OCI-LY1 (cell line): Measurements from ENCODE around the gene GJA8.

ENCODE experiments used
- H2AFZ ChIP-seq: fragments of 200-600 bp; sonication (generic), shearing (Covaris generic); 2 replicates; pipeline ENCODE4 v1.6.0; 2014; ENCODE audit warnings: antibody characterized with exemption, mild to moderate bottlenecking, low read length
- H3F3A ChIP-seq: fragments of 200-600 bp; sonication (generic), shearing (Covaris generic); 2 replicates; pipeline ENCODE4 v1.6.0; 2014; ENCODE audit warnings: mild to moderate bottlenecking, antibody characterized with exemption, low read length, moderate library complexity; ENCODE audit not compliant: insufficient read depth
- H3K27ac ChIP-seq: fragments of 200-600 bp; sonication (generic); 2 replicates; pipeline ENCODE4 v1.5.1; 2014; ENCODE audit warnings: low read length, mixed run types, mild to moderate bottlenecking, low read depth; ENCODE audit not compliant: poor library complexity, severe bottlenecking
- H3K27me3 ChIP-seq: fragments of 200-600 bp; sonication (generic); 2 replicates; pipeline ENCODE4 v1.6.0; 2014; ENCODE audit warnings: antibody characterized with exemption, mild to moderate bottlenecking, low read length, moderate library complexity; ENCODE audit not compliant: insufficient read depth
- H3K36me3 ChIP-seq: fragments of 200-600 bp; sonication (generic); 2 replicates; pipeline ENCODE4 v1.6.1; 2014; ENCODE audit warnings: mild to moderate bottlenecking, antibody characterized with exemption, low read length, moderate library complexity, mixed read lengths; ENCODE audit not compliant: insufficient read depth
- H3K4me1 ChIP-seq: fragments of 200-600 bp; sonication (generic); 2 replicates; pipeline ENCODE4 v1.5.1; 2014; ENCODE audit warnings: mild to moderate bottlenecking, low read length, moderate library complexity; ENCODE audit not compliant: insufficient read depth, severe bottlenecking
- H3K4me2 ChIP-seq: fragments of 200-600 bp; sonication (generic), shearing (Covaris generic); 2 replicates; pipeline ENCODE4 v1.6.1; 2014; ENCODE audit warnings: low read length
- H3K4me3 ChIP-seq: fragments of 200-600 bp; sonication (generic); 2 replicates; pipeline ENCODE4 v1.5.1; 2014; ENCODE audit warnings: low read length, low read depth, mild to moderate bottlenecking, mixed read lengths; ENCODE audit not compliant: poor library complexity, severe bottlenecking
- H3K79me2 ChIP-seq: fragments of 200-600 bp; shearing (Covaris generic); 2 replicates; pipeline ENCODE4 v1.6.1; 2016; ENCODE audit warnings: mixed run types, low read length, mixed read lengths; ENCODE audit not compliant: insufficient read depth
- H3K9ac ChIP-seq: fragments of 200-600 bp; sonication (generic), shearing (Covaris generic); 2 replicates; pipeline ENCODE4 v1.6.1; 2014; ENCODE audit warnings: mild to moderate bottlenecking, low read length, mixed read lengths
- H3K9me2 ChIP-seq: fragments of 200-600 bp; sonication (generic), shearing (Covaris generic); 2 replicates; pipeline ENCODE4 v1.6.1; 2014; ENCODE audit warnings: low read depth, mild to moderate bottlenecking, low read length, mixed read lengths
- H3K9me3 ChIP-seq: fragments of 200-600 bp; shearing (Covaris generic); 2 replicates; pipeline ENCODE4 v1.6.1; 2014; ENCODE audit warnings: low read length, mixed read lengths
- H4K20me1 ChIP-seq: fragments of 200-600 bp; sonication (generic), shearing (Covaris generic); 2 replicates; pipeline ENCODE4 v1.6.0; 2016; ENCODE audit warnings: mild to moderate bottlenecking, low read length; ENCODE audit not compliant: insufficient read depth
- EZH2 ChIP-seq: fragments of 200-600 bp; sonication (generic), shearing (Covaris generic); IDR thresholded peaks from 2 replicates; pipeline ENCODE4 v1.8.0; 2017; ENCODE audit warnings: borderline replicate concordance, mixed run types, mild to moderate bottlenecking, antibody characterized with exemption, low read length, moderate library complexity, mixed read lengths
- TF ChIP-seq, protein P1 (sequence below): fragments of 200-600 bp; sonication (generic), shearing (Covaris generic); IDR thresholded peaks from 2 replicates; pipeline ENCODE4 v1.5.1; 2017; ENCODE audit warnings: mild to moderate bottlenecking, antibody characterized with exemption, low read length, moderate library complexity, mixed read lengths

Gene GJA8

DNA sequence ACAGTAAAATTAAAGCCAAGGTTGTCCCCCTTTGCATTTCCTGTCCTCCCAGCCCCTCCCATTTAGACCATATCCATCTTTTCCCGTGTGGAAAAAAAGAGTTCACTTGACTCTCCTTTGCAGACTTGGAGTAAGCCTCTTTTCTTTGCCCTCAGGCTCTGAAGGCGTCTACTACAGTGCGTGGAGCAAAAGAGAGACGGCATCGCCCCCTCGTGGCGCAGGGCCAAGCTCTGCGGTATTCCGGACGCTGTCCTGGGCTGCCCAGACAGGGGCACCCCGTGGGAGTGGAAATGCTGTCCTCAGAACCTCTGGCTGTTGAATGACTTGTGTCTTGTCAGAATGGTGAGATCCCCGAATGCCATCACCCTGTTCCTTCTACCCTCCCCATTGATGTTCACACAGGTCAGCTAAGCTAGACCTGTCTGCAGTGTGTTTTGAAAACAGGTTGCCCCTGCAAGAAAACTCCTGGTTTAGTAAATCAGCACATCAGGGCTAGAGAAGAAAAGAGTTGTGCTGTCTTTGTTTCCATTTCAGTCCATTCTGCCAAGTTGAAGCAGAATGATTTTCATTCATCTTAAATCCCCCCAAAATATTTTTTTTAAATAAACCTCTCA, 12.3 kb upstream of the GJA8 start:
- Histone ChIP-seq H3K4me1 (no peaks in the 10 kb centered on the region), H3K27me3 (no peaks in the 10 kb centered on the region), H3K9ac (no peak overlapping the region), H2AFZ (no peak overlapping the region), H3F3A (no peaks in the 10 kb centered on the region), H3K36me3 (no peaks in the 10 kb centered on the region), H3K9me2 (no peaks in the 10 kb centered on the region), H3K9me3 (no peaks in the 10 kb centered on the region), H3K4me3 (no peak overlapping the region), H4K20me1 (no peaks in the 10 kb centered on the region), H3K79me2 (no peaks in the 10 kb centered on the region), H3K4me2 (no peak overlapping the region), H3K27ac (no peak overlapping the region)
- TF ChIP-seq, protein P1, sequence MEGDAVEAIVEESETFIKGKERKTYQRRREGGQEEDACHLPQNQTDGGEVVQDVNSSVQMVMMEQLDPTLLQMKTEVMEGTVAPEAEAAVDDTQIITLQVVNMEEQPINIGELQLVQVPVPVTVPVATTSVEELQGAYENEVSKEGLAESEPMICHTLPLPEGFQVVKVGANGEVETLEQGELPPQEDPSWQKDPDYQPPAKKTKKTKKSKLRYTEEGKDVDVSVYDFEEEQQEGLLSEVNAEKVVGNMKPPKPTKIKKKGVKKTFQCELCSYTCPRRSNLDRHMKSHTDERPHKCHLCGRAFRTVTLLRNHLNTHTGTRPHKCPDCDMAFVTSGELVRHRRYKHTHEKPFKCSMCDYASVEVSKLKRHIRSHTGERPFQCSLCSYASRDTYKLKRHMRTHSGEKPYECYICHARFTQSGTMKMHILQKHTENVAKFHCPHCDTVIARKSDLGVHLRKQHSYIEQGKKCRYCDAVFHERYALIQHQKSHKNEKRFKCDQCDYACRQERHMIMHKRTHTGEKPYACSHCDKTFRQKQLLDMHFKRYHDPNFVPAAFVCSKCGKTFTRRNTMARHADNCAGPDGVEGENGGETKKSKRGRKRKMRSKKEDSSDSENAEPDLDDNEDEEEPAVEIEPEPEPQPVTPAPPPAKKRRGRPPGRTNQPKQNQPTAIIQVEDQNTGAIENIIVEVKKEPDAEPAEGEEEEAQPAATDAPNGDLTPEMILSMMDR: peak; percentile 91
- no peak for TF ChIP-seq EZH2

DNA sequence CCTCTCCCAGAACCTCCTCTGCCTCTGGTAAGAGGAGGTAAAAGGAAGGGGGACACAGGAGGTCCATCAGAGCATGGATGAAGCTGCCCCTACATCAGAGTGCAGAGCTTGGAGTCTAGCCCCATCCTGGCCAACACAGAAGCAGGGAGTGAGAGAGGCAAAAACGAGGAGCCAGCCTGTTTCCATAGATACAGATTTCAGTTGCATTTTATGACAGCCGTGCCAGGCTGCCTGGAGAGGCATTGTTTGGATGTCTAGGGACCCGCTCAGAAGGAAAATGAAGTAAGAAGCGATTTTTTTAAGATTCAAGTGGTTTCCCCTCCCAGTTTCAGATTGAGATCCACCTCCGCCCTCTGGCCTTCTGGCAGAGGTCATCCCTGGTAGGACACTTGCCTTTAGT, 11.5 kb upstream of the GJA8 start:
- H2AFZ ChIP-seq: no peak overlapping the region

GRCh38 chr1:147892216-147892615, 10.4 kb upstream of the GJA8 start:
- H3K79me2 ChIP-seq: no peaks in the 10 kb centered on the region
- H3K27me3 ChIP-seq: no peaks in the 10 kb centered on the region
- no peaks in the 10 kb centered on the region for H3K9me2 ChIP-seq
- TF ChIP-seq, protein P1: peak; percentile 23; the same call in 1 of the 2 replicates
- TF ChIP-seq EZH2: no peak
- H2AFZ ChIP-seq: no peak overlapping the region
- H4K20me1 ChIP-seq: no peaks in the 10 kb centered on the region
- H3K27ac ChIP-seq: no peak overlapping the region
- H3K4me2 ChIP-seq: no peak overlapping the region
- H3F3A ChIP-seq: no peaks in the 10 kb centered on the region
- H3K9ac ChIP-seq: no peak overlapping the region
- H3K36me3 ChIP-seq: no peaks in the 10 kb centered on the region
- H3K9me3 ChIP-seq: no peaks in the 10 kb centered on the region
- no peaks in the 10 kb centered on the region for H3K4me1 ChIP-seq
- no peak overlapping the region for H3K4me3 ChIP-seq

More for the DNA sequence above, 11.5 kb upstream of the GJA8 start:
- no peaks in the 10 kb centered on the region for H3K79me2 ChIP-seq
- H3K9ac ChIP-seq: no peak overlapping the region
- H3K27ac ChIP-seq: no peak overlapping the region
- no peaks in the 10 kb centered on the region for H3K9me2 ChIP-seq
- no peaks in the 10 kb centered on the region for H3K36me3 ChIP-seq
- H3K9me3 ChIP-seq: no peaks in the 10 kb centered on the region
- H3K4me3 ChIP-seq: no peak overlapping the region
- TF ChIP-seq EZH2: no peak
- TF ChIP-seq, protein P1: no peak
- no peaks in the 10 kb centered on the region for H3K4me1 ChIP-seq
- H3K4me2 ChIP-seq: no peak overlapping the region
- H3F3A ChIP-seq: no peaks in the 10 kb centered on the region
- H4K20me1 ChIP-seq: no peaks in the 10 kb centered on the region
- no peaks in the 10 kb centered on the region for H3K27me3 ChIP-seq
